HEK293 (cell line): Measurements from ENCODE around the gene BCL6B.
A peak's percentile ranks its signal among the peaks of the same experiment; 100 is the strongest.

ENCODE experiments used
- ATF2 ChIP-seq: fragments of 450-650 bp; formaldehyde crosslinking; IDR thresholded peaks from 2 replicates; pipeline ENCODE4 v1.5.1; 2016; ENCODE audit warnings: missing biosample characterization, missing genetic modification characterization, low read depth
- EGR2 ChIP-seq: fragments of 450-650 bp; formaldehyde crosslinking; IDR thresholded peaks from 2 replicates; pipeline ENCODE4 v1.5.1; 2016; ENCODE audit warnings: low read depth, missing biosample characterization, missing genetic modification characterization
- FEZF1 ChIP-seq: fragments of 450-650 bp; formaldehyde crosslinking; IDR thresholded peaks from 2 replicates; pipeline ENCODE4 v1.5.1; 2016; ENCODE audit warnings: missing biosample characterization, missing genetic modification characterization
- GFI1B ChIP-seq: fragments of 450-650 bp; formaldehyde crosslinking; IDR thresholded peaks from 2 replicates; pipeline ENCODE4 v1.5.1; 2016; ENCODE audit warnings: missing biosample characterization, missing genetic modification characterization
- HOXA7 ChIP-seq: sonication (generic); formaldehyde crosslinking; IDR thresholded peaks from 2 replicates; pipeline ENCODE4 v1.8.1; 2022; ENCODE audit warnings: missing genetic modification reagents, borderline replicate concordance
- HOXC10 ChIP-seq: sonication (generic); formaldehyde crosslinking; IDR thresholded peaks from 2 replicates; pipeline ENCODE4 v1.8.1; 2023; ENCODE audit warnings: mild to moderate bottlenecking, missing genetic modification reagents
- IKZF3 ChIP-seq: fragments of 450-650 bp; IDR thresholded peaks from 2 replicates; pipeline ENCODE4 v1.5.0; 2018; ENCODE audit warnings: missing biosample characterization, mild to moderate bottlenecking, missing genetic modification characterization, moderate library complexity
- MZF1 ChIP-seq: fragments of 450-650 bp; formaldehyde crosslinking; IDR thresholded peaks from 2 replicates; pipeline ENCODE4 v1.5.1; 2017; ENCODE audit warnings: missing biosample characterization, missing genetic modification characterization, borderline replicate concordance
- OVOL3 ChIP-seq: fragments of 450-650 bp; formaldehyde crosslinking; IDR thresholded peaks from 2 replicates; pipeline ENCODE4 v1.5.1; 2016; ENCODE audit warnings: missing biosample characterization, missing genetic modification characterization
- REST ChIP-seq: fragments of 450-650 bp; formaldehyde crosslinking; IDR thresholded peaks from 2 replicates; pipeline ENCODE4 v1.5.1; 2016; ENCODE audit warnings: missing biosample characterization, missing genetic modification characterization
- SETDB1 ChIP-seq: IDR thresholded peaks from one replicate; pipeline ENCODE4 v1.6.1; 2017; ENCODE audit warnings: mild to moderate bottlenecking, low read length, moderate library complexity, mixed read lengths; ENCODE audit not compliant: insufficient read length
- YY1 ChIP-seq: fragments of 450-650 bp; formaldehyde crosslinking; IDR thresholded peaks from 2 replicates; pipeline ENCODE4 v1.5.1; 2018; ENCODE audit warnings: missing biosample characterization, missing genetic modification characterization
- ZBTB1 ChIP-seq: fragments of 450-650 bp; formaldehyde crosslinking; IDR thresholded peaks from 2 replicates; pipeline ENCODE4 v1.5.1; 2016; ENCODE audit warnings: missing biosample characterization, missing genetic modification characterization
- ZBTB17 ChIP-seq: fragments of 450-650 bp; formaldehyde crosslinking; IDR thresholded peaks from 2 replicates; pipeline ENCODE4 v1.5.1; 2016; ENCODE audit warnings: missing biosample characterization, missing genetic modification characterization
- ZFP3 ChIP-seq: fragments of 450-650 bp; formaldehyde crosslinking; IDR thresholded peaks from 2 replicates; pipeline ENCODE4 v1.5.1; 2016; ENCODE audit warnings: low read depth, missing biosample characterization, missing genetic modification characterization
- ZFP41 ChIP-seq: fragments of 450-650 bp; formaldehyde crosslinking; IDR thresholded peaks from 2 replicates; pipeline ENCODE4 v1.5.1; 2016; ENCODE audit warnings: missing biosample characterization, missing genetic modification characterization, borderline replicate concordance
- ZNF133 ChIP-seq: fragments of 450-650 bp; formaldehyde crosslinking; IDR thresholded peaks from 2 replicates; pipeline ENCODE4 v1.5.1; 2016; ENCODE audit warnings: missing biosample characterization, missing genetic modification characterization
- ZNF202 ChIP-seq: fragments of 450-650 bp; formaldehyde crosslinking; IDR thresholded peaks from 2 replicates; pipeline ENCODE4 v1.5.1; 2016; ENCODE audit warnings: missing biosample characterization, missing genetic modification characterization, borderline replicate concordance
- ZNF214 ChIP-seq: fragments of 450-650 bp; formaldehyde crosslinking; IDR thresholded peaks from 2 replicates; pipeline ENCODE4 v1.5.1; 2017; ENCODE audit warnings: missing biosample characterization, mild to moderate bottlenecking, missing genetic modification characterization, borderline replicate concordance
- ZNF239 ChIP-seq: fragments of 450-650 bp; formaldehyde crosslinking; IDR thresholded peaks from 2 replicates; pipeline ENCODE4 v1.5.1; 2016; ENCODE audit warnings: missing biosample characterization, missing genetic modification characterization
- ZNF426 ChIP-seq: fragments of 450-650 bp; formaldehyde crosslinking; IDR thresholded peaks from 2 replicates; pipeline ENCODE4 v1.5.1; 2017; ENCODE audit warnings: missing biosample characterization, missing genetic modification characterization, mild to moderate bottlenecking, inconsistent platforms, moderate library complexity
- ZNF433 ChIP-seq: fragments of 450-650 bp; formaldehyde crosslinking; IDR thresholded peaks from 2 replicates; pipeline ENCODE4 v1.5.1; 2016; ENCODE audit warnings: missing biosample characterization, missing genetic modification characterization, low read depth
- ZNF513 ChIP-seq: fragments of 450-650 bp; IDR thresholded peaks from 2 replicates; pipeline ENCODE4 v1.5.1; 2018; ENCODE audit warnings: missing biosample characterization, missing genetic modification characterization
- ZNF558 ChIP-seq: fragments of 450-650 bp; formaldehyde crosslinking; IDR thresholded peaks from 2 replicates; pipeline ENCODE4 v1.5.1; 2016; ENCODE audit warnings: missing biosample characterization, missing genetic modification characterization
- ZNF560 ChIP-seq: fragments of 450-650 bp; formaldehyde crosslinking; IDR thresholded peaks from 2 replicates; pipeline ENCODE4 v1.5.1; 2017; ENCODE audit warnings: missing biosample characterization, missing genetic modification characterization, borderline replicate concordance
- ZNF585B ChIP-seq: fragments of 450-650 bp; formaldehyde crosslinking; IDR thresholded peaks from 2 replicates; pipeline ENCODE4 v1.5.1; 2016; ENCODE audit warnings: missing biosample characterization, missing genetic modification characterization
- ZNF610 ChIP-seq: fragments of 450-650 bp; formaldehyde crosslinking; IDR thresholded peaks from 2 replicates; pipeline ENCODE4 v1.5.1; 2016; ENCODE audit warnings: missing biosample characterization, missing genetic modification characterization, borderline replicate concordance
- ZNF624 ChIP-seq: fragments of 450-650 bp; formaldehyde crosslinking; IDR thresholded peaks from 2 replicates; pipeline ENCODE4 v1.5.1; 2017; ENCODE audit warnings: missing biosample characterization, missing genetic modification characterization
- ZNF658 ChIP-seq: fragments of 450-650 bp; formaldehyde crosslinking; IDR thresholded peaks from 2 replicates; pipeline ENCODE4; 2016; ENCODE audit warnings: missing biosample characterization, missing genetic modification characterization
- ZNF843 ChIP-seq: fragments of 450-650 bp; formaldehyde crosslinking; IDR thresholded peaks from 2 replicates; pipeline ENCODE4 v1.5.1; 2016; ENCODE audit warnings: missing biosample characterization, missing genetic modification characterization
- TF ChIP-seq, protein P1 (sequence below): fragments of 450-650 bp; formaldehyde crosslinking; IDR thresholded peaks from 2 replicates; pipeline ENCODE4 v1.5.1; 2016; ENCODE audit warnings: missing biosample characterization, missing genetic modification characterization

BCL6B gene

GRCh38 chr17:7043497-7044198 is 20.8 kb downstream of the BCL6B start, which contains the start of gene SLC16A11 (continued):
- TF ChIP-seq ZNF843 (tag by site-specific recombination), result no peak
- no peak for TF ChIP-seq REST (tag by site-specific recombination)
- no peak for TF ChIP-seq ZNF558 (tag by site-specific recombination)
- TF ChIP-seq, protein P1, sequence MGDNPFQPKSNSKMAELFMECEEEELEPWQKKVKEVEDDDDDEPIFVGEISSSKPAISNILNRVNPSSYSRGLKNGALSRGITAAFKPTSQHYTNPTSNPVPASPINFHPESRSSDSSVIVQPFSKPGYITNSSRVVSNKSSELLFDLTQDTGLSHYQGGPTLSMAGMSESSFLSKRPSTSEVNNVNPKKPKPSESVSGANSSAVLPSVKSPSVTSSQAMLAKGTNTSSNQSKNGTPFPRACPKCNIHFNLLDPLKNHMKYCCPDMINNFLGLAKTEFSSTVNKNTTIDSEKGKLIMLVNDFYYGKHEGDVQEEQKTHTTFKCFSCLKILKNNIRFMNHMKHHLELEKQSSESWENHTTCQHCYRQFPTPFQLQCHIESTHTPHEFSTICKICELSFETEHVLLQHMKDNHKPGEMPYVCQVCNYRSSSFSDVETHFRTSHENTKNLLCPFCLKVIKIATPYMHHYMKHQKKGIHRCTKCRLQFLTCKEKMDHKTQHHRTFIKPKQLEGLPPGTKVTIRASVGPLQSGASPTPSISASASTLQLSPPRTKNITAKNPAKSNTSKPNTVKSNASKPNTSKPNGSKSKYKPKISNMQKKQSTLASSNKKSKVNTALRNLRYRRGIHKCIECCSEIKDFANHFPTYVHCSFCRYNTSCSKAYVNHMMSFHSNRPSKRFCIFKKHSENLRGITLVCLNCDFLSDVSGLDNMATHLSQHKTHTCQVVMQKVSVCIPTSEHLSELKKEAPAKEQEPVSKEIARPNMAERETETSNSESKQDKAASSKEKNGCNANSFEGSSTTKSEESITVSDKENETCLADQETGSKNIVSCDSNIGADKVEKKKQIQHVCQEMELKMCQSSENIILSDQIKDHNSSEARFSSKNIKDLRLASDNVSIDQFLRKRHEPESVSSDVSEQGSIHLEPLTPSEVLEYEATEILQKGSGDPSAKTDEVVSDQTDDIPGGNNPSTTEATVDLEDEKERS (tag by site-specific recombination), result no peak
- no peak for TF ChIP-seq ZNF560
- no peak for TF ChIP-seq ZNF513 (tag by site-specific recombination)
- no peak for TF ChIP-seq HOXC10 (CRISPR knock-in tag)
- TF ChIP-seq ATF2 (tag by site-specific recombination), result no peak
- TF ChIP-seq SETDB1, result no peak
- TF ChIP-seq ZFP3 (tag by site-specific recombination), result no peak
- TF ChIP-seq ZNF214 (tag by site-specific recombination), result no peak
- no peak for TF ChIP-seq ZNF202 (tag by site-specific recombination)
- no peak for TF ChIP-seq ZNF433 (tag by site-specific recombination)
- TF ChIP-seq ZNF624 (tag by site-specific recombination), result no peak
- no peak for TF ChIP-seq ZNF585B
- no peak for TF ChIP-seq ZNF426 (tag by site-specific recombination)
- TF ChIP-seq ZNF133 (tag by site-specific recombination), result no peak
- peak; percentile 36; the same call in 1 of the 2 replicates for TF ChIP-seq YY1 (tag by site-specific recombination)
- TF ChIP-seq ZNF239, result no peak
- no peak for TF ChIP-seq OVOL3
- no peak for TF ChIP-seq HOXA7 (CRISPR knock-in tag)
- TF ChIP-seq ZFP41 (tag by site-specific recombination), result no peak
- TF ChIP-seq ZNF658, result no peak
- TF ChIP-seq FEZF1 (tag by site-specific recombination), result no peak
- TF ChIP-seq IKZF3, result 0 out of 2 replicates have a peak, but pooled peaks have one; percentile 51
- TF ChIP-seq ZBTB1 (tag by site-specific recombination), result no peak
- no peak for TF ChIP-seq MZF1 (tag by site-specific recombination)
- TF ChIP-seq GFI1B (tag by site-specific recombination), result no peak
- TF ChIP-seq ZNF610 (tag by site-specific recombination), result no peak
- peak; percentile 86 for TF ChIP-seq ZBTB17
- peak; percentile 89 for TF ChIP-seq EGR2 (tag by site-specific recombination)
